GM19240 (cell line): ENCODE measurements around the gene PRR5.
"Not testable (repeated sequence)": the region's sequence is repeated elsewhere in the genome, so short reads cannot be mapped to it uniquely, and the experiment has no call there.

Experiments used
- DNase-seq: peaks from one replicate; pipeline ENCODE4 v3.0.0; 2011; ENCODE audit warnings: low spot score; ENCODE audit not compliant: insufficient read length

The PRR5 gene

DNA sequence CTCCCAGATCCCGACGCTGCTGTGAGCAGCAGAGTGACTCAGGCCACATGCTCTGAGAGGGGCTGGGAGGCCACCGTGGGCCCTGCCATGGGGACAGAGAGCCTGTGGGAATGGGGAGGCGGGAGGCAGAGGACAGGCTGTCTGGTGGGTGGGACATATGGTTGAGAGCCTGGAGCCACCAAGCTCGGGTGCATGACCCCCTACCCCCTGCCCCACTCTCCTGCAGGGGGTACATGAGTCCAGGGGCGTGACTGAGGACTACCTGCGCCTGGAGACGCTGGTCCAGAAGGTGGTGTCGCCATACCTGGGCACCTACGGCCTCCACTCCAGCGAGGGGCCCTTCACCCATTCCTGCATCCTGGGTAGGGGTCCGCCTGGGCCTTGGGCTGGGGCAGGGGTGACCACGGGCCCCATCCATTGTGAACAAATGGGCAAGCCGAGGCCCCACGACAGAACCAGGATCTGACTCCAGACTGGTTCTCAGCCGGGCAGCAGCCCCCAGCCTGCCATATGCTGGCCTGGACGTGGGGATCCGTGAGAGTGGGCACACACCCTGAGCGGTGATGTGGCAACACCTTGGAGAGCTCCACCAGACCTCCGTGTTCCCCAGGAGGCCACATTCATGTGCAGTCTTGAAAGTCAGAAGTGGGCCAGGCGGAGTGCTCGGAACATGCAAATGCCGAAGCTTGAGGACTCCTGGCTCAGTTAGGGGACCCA, 33.0 kb downstream of the PRR5 start:
- no peak for DNase-seq

DNA sequence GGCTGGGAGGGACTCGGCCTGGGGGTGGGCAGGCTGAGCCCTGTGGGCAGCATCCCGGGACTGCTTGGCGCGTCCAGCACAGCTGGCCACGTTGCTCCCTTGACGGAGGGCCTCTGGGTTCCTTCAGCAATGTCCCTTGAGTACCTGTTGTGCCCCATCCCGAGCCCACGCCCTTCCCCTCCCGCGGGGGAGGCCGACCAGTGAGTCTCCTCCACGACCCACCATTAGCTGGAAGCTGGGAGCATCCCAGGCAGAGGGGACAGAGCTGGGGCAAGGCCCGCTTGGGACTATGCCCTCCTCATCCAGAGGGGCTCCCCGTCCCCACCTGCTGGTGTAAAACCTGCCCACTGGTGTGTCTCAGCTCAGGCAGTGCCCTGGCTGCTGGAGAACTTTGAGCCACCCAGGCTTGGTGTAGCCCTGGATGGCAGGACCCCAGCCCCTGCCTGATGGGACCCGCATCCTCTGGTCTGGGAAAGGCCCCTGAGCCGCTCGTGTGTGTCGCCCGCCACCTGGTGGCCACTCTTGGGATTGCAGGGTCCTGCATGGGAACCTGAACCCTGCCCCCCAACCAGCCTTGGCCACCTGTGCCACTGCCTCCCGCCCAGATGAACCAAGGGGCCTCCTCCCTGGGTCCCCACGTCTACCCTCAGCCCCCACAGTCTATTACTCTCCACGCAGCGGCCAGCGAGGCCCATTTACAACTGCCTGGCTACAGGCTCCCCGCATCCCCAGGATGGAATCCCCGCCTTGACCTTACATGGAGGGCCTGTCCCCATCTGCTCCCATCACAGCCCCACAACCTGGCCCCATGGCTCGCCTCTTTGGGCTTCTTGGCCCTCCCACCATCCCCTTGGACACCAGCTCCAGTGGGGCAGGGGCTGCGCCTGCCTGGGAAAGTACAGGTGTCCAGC, 33.8 kb downstream of the PRR5 start:
- peak; percentile 74 for DNase-seq

DNA sequence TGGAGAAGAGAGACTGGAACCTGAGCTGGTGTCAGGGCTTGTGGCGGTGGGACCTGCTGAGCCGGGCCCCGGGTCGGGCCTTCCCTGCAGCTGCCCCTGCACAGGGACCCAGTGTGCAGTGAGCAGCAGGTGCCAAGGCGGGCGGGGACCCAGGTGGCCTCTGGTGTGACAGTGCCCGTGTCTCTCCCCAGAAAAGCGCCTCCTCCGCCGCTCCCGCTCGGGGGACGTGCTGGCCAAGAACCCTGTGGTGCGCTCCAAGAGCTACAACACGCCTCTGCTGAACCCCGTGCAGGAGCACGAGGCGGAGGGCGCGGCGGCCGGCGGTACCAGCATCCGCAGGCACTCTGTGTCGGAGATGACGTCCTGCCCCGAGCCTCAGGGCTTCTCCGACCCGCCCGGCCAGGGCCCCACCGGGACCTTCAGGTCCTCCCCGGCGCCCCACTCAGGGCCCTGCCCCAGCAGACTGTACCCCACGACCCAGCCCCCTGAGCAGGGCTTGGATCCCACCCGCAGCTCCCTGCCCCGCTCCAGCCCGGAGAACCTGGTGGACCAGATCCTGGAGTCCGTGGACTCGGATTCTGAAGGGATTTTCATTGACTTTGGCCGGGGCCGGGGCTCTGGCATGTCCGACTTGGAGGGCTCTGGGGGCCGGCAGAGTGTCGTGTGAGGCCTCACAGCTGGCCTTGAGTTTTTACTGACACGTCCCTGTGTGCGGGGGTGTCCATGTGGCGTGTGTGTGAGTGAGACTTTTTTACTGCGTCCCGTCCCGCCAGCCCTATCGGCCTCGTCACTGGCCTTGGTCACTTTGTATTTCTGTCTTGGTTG, 34.8 kb downstream of the PRR5 start:
- no peak for DNase-seq

DNA sequence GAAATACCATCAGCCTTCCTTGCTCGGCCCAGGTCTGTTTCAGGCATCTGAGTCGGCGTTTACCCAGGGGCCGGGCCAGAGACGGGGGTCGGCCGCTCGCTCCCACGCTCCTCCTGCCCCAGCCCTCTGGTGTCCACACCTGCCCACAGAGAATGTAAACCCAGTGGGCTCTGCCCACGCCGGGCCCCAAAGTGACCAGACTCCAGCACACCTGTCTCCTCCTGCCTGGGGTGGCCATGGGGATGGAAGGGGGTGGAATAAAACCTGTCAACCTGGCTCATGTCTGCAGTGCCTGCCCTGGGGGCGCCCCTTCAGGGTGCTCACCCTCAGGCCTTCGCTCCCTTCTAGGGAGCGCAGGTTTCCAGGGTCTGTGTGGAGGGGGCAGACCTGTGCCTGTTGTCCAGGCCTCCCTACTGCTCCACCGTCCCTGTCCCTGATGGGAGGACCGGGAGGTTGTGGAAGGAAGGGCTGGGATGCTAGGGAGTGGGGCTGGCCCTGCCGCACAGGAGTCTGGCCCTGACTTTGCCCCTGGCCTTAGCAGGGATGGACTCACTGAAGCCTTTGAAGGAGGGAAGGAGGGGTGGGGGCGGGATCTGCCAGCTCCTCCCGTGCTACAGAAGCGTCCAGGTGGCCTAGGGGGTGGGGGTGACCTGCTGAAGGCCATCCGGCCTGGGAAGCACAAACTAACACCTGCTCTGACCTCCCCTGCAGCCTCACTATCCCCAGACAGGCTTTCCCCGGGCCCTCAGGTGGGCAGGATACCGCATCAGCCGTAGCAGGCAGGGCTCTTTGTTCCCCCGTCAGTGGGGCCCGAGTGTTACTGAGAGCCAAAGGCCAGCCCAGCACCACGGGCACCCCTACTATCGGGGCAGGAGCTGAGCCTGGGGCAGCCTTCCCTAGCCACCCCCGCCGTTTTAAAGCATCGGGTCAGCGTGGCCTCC, 35.7 kb downstream of the PRR5 start:
- no peak for DNase-seq

DNA sequence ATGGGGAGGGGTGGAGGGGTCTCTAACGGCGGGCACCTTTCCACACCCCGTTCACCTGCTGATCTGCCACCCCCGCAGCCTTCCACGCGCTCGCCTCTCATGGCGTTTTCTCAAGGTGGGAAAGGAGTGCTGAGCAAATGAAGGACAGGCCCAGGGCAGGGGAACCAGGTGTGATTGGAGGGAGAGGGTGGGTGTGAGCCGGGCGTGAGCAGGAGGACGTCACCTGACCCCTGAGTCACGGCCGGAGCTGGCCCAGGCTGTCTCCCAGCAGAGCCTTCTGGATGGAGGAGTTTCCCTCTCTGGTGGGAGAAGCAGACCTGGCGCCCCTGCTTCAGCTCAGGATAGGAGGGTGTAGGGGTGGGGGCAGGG, 36.3 kb downstream of the PRR5 start:
- no peak for DNase-seq

DNA sequence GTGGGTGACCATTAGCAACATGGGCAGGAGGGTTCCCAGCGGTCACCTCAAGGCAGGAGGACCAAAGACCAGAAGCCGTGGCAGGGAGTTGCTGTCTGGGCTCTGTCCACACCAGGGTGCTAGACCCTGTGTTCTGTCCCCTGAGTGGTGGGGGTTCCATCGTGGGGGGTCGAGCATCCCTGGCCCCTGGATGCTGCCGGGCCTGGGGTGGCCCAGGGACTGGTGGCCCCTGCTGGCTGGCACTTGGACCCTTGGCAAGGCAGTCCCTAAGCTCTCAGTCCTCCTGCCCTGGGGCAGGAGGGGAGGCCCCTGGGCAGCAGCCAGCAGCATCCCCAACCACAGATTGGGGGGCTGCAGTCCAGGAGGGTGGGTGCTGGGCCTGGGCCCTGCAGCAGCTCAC, 37.0 kb downstream of the PRR5 start:
- no peak for DNase-seq

DNA sequence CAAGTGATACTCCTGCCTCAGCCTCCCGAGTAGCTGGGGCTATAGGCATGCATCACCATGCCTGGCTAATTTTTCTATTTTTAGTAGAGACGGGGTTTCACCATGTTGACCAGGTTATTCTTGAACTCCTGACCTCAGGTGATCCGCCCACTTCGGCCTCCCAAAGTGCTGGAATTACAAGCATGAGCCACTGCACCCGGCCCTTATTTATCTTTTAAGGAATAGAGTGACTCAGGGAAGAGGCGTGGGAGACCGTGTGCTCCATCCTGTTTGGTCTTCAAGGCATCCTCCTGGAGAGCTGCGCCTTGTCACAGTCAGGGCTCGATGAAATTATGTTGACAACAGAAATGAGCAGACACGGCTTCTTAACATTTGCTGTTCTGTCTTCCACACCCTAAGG, 37.7 kb downstream of the PRR5 start:
- DNase-seq = not testable (repeated sequence)

DNA sequence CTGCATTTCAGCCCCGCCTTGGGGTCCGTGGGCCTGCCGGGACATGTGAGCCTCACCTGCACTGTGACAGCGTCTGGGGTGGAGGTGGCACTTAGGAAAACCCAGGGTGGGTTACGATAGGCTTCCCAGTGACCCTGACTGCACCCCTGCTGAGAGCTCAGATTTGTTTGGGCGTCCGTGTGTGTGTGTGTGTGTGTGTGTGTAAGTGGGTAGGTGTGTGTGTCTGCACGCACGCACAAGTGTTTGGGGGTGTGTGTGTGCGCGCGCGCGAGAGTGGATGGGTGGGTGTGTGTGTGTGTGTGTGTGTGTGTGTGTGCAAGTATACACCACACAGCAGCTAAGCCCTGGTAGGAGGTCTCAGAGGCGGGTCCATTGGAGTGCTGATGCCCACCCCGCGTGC, 38.3 kb downstream of the PRR5 start:
- no peak for DNase-seq

DNA sequence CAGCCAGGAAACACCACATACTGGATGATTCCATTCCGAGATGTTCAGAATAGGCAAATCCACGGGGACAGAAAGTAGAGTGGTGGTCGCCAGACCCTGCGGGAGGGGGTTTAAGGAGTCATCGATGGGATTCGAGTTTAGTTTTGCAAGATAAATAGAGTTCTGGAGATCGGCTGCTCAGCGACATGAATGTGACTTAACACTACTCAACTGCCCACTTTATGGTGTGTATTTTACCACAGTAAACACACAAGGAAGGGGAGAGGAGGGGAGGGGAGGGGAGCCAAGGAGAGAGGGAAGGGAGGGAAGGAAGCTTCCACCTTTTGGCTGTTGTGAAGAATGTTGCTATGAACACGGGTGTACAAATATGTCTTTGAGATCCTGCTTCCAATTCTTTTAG, 39.9 kb downstream of the PRR5 start:
- DNase-seq = no peak

DNA sequence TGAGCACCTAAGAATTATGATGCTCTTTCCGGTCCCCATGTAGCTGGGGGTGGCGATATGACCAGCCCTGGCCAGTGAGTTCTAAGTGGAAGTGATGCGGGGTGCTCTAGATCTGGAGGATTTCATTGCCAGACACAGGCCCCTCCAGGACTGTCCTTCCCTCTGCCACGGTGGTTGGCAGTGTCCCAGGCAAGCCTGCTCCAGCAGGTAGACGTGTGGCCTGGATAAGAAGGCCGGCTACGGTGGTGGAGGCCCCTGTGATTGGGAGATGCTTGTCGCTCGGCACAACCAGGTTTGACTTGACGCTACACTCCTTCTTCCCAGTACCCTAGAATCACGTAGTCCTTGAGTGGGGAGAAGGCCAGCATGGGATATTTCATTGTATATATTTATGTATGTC, 41.2 kb downstream of the PRR5 start:
- no peak for DNase-seq

DNA sequence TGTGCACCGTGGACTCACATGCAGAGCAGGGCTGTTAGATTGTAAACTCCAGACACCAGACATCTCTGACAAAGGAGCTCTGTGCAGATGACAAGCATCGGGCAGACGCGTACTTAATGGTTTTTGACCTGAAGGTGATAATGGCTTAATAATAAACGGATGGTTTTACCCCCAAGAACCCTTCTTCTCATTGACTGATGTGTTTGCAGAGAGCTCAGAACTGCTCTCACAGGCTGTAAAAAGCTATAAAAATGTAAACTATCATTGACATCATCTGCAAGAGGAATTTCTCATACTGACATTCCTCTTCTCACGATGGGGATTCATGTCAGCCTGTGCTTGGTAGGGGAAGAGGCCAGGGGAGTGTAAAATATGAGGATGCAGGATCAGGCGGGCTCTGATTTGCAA, 41.8 kb downstream of the PRR5 start:
- DNase-seq = no peak

DNA sequence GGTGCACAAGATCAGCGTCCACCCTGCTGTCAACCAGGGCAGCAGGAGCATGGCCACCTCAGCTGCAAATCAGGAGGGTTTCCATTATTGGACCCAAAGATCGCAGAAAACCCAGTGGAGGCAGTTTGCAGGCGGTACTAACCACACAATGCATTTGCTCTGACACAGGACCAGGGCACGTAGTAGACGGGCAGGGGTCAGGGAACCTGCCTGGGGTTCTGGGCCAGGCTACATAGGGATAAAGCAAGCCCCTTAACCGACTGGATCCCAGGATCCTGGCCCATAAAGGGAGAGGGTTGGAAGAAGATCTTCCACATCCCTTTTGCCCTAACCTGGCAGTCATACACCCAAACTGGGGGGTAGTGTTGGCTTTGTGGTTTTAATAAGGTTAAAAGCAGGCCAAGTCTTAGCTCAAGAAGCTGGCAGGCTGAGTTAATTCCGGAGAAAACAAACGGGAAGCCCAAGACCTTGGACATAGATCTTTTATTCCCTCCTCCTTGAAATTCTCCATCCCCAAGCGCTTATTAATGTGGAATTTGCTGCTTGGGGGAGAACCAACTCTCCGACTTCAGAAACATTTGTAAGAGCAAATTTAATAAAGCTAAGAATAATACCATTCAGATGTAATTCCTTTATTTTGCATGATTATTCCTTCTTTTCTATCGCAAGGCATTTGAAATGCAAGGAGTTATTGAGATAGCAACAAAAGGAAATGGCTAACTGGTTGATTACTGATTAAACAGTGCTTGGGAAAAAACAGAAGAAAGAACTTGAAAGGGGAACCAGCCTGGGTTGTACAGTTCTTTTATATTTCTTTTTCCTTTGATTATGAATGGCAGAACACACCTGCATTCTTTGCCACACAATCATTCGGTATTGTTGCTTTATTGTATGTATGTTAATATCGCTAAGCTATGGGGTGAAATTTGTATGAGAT, 44.1 kb downstream of the PRR5 start:
- no peak for DNase-seq

DNA sequence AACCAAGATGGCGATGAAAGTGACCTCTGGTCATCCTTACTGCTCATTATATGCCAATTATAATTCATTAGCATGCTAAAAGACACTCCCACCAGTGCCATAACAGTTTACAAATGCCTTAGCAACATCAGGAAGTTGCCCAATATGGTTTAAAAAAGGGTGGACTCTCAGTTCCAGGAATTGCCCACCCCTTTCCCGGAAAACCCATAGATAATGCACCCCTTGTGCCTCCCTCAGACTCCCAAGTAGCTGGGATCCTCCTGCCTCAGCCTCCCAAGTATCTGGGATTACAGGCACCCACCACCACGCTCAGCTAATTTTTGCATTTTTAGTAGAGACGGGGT, 45.8 kb downstream of the PRR5 start:
- not testable (repeated sequence) for DNase-seq

DNA sequence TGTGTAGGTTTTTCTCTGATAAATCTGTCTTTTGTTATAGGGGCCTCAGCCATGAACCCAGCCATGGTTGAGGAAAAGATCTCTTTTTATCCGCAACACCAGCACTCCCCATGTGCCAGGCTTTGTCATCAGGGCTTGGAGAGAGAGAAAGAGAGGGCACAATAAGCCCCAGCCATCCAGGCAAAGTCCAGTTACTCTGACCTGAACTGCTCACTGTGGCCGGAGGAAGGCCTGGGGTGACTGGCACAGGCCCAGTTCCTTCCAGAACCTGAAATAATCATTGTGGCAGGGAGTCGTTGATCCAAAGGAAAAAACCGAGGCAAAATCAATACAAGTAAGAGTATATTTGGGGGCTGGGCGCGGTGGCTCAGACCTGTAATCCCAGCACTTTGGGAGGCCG, 46.5 kb downstream of the PRR5 start:
- DNase-seq = no peak

DNA sequence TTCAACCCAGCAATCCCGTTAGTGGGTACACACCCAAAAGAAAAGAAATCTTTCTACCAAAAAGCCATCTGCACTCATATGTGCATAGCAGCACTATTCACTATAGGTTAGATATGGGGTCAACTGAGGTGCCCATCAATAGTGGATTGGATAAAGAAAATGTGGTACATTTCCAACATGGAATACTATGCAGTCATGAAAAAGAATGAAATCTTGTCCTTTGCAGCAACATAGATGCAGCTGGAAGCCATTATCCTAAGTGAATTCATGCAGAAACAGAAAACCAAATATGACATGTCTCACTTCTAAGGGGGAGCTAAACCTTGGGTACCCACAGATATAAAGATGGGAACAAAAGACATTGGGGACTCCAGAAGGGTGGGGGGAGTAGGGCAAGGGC, 48.5 kb downstream of the PRR5 start:
- no peak for DNase-seq

DNA sequence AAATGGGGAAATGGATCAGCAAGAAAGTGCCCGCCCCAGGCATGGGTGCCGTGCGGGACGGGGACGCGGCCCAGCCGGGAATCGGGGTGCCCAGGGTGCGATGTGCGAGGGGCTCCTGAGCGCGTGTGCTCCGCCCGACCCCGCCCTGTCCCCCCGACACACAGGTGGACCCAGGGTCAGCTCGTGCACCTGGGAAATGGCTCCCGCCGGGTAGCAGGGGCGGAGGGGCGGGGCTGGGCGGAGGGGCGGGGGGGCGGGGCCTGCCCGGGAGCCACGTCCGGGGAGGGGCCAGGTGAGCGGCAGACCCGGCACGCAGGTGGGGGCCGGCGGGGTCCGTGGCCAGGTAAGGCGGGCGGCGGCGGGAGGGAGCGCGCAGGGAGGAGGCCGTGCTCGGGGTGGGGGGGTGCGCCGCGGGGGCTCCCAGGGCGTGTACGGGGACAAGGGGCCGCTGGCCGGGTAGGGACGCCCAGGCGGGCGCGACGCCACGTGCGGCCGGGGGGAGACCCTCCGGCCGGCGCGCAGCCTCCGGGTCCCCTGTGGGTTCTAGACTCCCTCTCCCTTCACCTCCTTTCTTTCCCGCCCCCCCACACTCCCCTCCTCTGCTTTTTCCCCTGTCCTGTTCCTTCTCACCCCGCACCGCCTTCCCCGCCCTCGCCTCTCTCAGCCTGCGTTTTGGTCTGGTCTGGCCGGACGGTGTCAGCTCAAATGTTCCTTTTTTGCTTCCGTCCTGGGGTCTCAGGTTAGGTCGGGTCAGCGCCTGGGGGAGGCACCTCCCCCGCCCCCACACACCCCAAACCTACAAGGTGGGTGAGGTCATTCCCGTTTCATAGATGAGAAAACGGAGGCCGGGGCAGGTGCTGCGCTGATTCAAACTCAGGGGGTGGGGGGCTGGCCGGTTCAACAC, 50.5 kb downstream of the PRR5 start, which contains the start of gene ARHGAP8:
TSS of gene ARHGAP8 (plus strand) at position 291 of the 904 bp plus-strand sequence. CDS start 33,953 bp downstream, outside the sequence.
- no peak for DNase-seq

DNA sequence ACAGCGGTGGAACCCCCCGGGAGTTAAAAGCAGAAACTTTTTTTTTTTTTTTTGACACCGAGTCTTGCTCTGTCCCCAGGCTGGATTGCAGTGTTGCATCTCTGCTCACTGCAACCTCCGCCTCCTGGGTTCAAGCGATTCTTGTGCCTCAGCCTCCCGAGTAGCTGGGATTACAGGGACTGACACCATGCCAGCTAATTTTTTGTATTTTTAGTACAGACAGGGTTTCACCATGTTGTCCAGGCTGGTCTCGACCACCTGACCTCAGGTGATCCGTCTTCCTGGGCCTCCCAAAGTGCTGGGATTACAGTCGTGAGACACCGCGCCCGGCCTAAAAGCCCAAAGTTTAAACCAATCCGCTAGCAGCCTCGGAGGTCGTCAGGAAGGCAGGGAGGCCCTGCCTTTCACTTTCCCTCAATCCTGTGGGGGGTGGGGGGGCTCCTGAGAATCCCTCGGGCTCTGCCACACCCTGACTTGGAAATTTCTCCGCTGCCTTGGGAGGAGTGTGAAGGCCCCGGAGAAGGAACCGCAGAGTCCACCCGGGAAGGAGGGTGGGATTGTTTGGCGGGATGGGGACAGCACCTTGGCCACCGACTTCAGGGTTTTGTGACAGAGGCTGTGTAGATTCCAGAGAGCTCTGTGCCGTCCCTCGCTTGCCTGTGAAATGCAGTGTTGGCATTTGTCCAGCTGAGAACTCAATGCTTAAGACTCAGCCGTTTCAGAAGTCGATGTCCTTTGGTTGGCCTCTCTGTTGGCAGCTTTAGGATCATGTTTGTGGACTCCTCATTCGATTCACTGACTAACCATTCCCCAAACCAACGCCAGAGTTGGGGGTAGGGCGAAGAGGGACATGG, 51.4 kb downstream of the PRR5 start:
- no peak for DNase-seq

DNA sequence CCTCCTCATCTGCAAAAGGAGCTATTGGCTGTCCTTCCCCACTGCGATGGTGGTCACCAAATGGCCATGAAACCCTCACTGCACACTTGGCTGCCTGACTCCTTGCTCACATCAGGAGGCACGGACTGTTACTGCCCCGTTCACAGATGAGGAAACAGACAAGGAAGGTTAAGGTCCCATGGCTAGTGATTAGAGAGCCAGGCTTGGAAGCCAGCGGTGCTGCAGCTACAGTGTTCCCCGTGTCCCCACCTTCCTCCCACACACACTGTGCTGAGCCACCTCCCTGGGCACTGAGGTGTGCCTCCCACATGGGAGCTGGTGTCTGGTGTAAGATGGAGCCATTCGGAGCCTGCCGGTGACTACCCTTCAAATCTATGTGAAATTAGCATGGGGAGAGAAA, 53.0 kb downstream of the PRR5 start:
- no peak for DNase-seq
